COR-L47 (cell line): ENCODE results near the gene PRIM1.
A peak's percentile ranks its signal among the peaks of the same experiment; 100 is the strongest.
"Not testable (repeated sequence)": the region's sequence is repeated elsewhere in the genome, so short reads cannot be mapped to it uniquely, and the experiment has no call there.

Experiments used
- DNase-seq: peaks from one replicate; lab custom pipeline; 2025; lab: John Stamatoyannopoulos, UW

The PRIM1 gene

DNA sequence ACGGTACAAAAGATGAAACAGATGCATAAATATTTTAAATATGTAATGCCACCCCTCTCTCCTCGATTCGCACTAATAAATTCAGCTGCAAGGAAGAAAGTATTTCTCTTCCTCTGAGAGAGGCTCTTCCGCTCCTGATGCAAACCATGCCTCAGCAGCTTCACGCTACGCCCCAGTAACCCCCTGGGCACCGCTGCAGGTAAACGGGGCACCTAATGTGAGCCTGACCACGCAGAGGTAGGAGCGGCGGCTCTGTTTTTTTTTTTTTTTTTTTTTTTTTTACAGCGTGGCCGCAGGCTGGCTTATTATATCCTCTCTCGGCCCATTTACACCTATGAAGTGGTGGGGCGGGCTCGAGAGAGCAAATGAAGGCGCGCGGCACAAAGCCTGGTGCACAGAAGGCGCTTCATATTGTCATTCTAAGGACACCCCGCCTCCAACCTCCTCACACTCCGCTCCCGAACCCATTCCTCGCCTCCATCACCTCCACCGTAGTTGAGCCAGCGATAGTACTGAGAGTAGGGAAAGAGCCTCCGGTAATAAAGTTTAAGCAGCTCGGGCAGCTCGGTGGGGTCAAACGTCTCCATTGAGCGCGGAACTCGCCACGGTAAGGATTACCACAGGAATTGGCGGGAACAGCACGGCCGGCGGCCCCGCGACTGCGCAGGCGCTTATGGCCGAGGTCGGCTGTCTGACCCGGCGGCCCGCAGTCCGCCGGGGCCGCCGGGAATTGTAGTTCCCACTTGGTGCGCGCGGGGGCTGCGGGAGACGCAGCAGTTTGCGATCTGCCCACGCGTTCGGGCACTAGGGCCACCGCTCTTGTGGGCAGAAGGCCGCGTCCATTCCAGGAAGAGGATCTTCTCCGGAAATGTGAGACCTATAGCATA, at the start of gene PRIM1:
PRIM1 (minus strand) TSS at position 612 of the 887 bp plus-strand sequence; CDS start at position 587, 25 bp downstream.
- peak; percentile 85 for DNase-seq

DNA sequence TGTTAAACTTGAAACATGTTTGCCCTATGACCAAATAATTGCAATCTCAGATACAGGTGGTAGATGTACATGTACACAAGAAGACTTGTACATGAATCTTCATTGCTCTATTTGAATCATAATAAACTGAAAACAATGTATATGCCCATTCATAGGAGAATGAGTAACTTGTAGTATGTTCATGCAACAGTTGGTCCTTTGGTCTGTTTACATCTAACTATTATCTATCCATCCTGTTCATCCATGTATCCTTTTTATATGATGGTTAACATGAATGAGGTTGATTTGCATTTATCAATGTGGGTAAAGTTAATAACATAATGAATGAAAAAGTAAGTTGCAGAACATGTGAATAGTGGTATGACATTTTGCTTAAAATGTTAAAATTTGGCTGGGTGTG, 48.1 kb upstream of the PRIM1 start:
- DNase-seq = no peak

DNA sequence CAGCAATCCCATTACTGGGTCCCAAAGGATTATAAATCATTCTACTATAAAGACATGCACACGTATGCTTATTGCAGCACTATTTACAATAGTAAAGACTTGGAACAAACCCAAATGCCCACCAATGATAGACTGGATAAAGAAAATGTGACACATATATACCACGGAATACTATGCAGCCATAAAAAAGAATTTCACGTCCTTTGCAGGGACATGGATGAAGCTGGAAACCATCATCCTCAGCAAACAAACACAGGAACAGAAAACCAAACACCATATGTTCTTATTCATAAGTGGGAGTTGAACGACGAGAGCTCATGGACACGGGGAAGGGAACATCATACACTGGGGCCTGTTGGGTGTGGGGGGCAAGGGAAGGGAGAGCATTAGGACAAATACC, 47.2 kb upstream of the PRIM1 start:
- DNase-seq = not testable (repeated sequence)

DNA sequence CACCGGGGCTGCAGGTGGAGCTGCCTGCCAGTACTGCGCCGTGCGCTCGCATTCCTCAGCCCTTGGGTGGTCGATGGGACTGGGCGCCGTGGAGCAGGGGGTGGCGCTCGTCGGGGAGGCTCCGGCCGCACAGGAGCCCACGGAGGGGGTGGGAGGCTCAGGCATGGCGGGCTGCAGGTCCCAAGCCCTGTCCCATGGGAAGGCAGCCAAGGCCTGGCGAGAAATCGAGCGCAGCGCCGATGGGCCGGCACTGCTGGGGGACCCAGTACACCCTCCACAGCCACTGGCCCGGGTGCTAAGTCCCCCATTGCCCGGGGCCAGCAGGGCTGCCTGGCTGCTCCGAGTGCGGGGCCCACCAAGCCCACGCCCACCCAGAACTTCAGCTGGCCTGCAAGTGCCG, 43.7 kb upstream of the PRIM1 start:
- not testable (repeated sequence) for DNase-seq

DNA sequence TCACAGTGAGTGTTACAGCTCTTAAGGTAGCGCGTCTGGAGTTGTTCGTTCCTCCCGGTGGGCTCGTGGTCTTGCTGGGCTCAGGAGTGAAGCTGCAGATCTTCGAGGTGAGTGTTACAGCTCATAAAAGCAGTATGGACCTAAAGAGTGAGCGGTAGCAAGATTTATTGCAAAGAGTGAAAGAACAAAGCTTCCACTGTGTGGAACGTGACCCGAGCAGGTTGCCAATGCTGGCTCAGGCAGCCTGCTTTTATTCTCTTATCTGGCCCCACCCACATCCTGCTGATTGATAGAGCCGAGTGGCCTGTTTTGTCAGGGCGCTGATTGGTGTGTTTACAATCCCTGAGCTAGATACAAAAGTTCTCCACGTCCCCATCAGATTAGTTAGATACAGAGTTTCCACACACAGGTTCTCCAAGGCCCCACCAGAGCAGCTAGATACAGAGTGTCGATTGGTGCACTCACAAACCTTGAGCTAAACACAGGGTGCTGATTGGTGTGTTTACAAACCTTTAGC, 43.0 kb upstream of the PRIM1 start:
- DNase-seq = not testable (repeated sequence)

DNA sequence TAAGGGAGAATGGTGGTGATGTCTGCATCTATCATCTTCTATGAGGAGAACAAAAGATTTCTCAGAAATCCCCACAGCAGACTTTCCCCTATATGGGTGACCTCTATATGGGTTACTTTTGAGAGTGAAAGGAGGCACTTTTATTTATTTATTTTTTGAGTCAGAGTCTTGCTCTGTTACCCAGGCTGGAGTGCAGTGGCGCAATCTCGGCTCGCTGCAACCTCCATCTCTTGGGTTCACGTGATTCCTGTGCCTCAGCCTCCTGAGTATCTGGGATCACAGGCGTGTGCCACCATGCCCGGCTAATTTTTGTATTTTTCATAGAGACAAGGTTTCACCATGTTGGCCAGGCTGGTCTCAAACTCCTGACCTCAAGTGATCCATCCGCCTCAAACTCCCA, 41.0 kb upstream of the PRIM1 start:
- DNase-seq = not testable (repeated sequence)

DNA sequence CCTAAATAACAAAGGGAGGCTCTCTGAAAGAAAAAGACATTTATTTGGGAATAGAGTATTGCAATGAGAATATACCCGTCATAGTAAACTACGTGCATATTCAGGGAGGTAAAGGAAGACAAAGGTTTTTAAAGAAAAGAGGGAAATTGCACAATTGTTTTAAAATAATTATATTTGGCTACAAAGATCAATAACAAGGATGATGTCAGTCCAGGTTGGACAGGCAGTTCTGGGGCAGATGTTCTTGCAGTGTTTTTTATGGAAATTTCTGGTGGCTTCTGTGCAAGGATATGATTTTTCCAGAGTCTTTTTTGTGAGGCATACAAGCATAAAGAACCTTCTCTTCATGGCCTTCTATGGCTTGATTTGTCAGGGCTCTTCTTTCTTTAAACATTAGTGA, 40.6 kb upstream of the PRIM1 start:
- no peak for DNase-seq

DNA sequence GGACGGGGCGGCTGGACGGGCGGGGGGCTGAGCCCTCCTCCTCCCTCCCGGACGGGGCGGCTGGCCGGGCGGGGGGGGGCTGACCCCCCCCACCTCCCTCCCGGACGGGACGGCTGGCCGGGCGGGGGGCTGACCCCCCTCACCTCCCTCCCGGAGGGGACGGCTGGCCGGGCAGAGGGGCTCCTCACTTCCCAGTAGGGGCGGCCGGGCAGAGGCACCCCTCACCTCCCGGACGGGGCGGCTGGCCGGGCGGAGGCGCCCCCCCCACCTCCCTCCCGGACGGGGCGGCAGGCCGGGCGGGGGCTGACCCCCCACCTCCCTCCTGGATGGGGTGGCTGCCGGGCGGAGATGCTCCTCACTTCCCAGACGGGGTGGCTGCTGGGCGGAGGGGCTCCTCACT, 37.3 kb upstream of the PRIM1 start:
- not testable (repeated sequence) for DNase-seq

DNA sequence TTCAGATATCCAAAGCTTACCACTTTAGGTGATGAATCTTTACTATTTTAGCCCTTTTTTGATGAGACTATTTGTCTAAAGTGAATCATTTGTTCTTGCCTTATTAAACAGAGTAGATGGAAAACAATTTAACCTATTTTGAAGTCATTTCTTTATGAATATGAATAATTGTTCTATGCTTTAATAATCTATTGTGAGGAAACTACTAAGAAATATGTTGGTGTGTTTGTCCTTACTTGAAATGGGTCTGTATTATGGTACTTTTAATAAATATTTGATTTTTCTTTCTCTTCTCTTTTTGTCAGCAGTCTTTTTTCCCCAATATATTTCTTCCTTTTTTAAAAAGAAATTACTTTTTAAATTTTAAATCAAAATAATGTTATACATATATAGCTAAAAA, 35.4 kb upstream of the PRIM1 start:
- no peak for DNase-seq

DNA sequence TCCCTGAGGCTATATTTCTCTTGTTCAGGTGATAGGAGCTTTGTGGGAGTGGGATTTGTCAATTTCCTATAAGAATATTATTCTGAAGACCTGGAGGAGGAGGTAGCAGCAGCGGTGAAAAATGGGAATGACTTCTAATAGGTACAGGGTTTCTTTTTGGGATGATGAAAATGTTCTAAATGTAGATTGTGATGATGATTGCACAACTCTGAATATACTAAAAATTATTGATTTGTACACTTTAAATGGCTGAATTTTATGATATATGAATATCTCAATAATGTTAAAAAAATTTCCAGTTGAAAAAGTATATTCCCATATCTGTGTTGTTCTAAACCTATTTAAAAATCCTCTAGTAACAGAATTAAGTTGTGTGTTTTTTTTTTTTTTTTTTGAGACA, 33.8 kb upstream of the PRIM1 start:
- no peak for DNase-seq

DNA sequence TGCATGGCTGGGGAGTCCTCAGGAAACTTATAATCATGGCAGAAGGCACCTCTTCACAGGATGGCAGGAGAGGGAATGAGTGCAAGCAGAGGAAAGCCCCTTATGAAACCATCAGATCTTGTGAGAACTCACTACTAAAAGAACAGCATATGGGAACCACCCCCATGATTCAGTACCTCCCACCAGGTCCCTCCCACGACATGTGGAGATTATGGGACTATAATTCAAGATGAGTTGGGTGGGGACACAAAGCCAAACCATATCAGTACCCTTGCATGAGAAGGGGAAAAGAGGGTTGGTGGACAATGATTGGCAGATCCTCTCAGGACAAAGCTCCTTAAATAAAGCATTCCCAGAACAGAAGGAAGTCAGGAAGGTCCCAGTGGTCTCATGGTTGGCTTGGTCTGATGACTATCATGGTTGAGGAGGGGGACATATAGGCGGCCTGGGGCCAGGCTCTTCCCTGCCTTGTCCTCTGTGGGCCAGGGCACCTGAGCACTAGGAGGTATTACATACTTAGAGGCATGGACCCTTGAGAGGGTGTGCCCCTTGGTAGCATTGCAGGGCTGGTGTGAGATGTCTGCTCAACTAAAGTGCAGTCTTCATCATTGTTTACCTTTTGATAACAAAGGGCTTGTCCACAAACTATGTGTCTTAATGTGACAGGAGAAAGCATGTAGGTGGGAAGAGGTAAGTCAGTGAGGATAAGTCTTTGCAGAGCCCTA, 33.2 kb upstream of the PRIM1 start:
- DNase-seq = no peak

DNA sequence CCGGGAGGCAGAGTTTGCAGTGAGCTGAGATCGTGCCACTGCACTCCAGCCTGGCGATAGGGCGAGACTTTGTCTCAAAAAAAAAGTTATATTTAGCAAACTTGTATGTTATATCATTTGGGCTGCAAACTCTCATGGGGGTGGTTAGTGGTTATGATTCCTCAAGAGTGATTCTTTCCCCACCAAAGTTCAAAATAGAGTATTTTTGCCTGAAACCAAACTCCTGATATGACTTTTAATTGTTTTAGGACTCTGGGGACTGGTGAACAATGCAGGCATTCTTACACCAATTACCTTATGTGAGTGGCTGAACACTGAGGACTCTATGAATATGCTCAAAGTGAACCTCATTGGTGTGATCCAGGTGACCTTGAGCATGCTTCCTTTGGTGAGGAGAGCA, 29.6 kb upstream of the PRIM1 start:
- no peak for DNase-seq

DNA sequence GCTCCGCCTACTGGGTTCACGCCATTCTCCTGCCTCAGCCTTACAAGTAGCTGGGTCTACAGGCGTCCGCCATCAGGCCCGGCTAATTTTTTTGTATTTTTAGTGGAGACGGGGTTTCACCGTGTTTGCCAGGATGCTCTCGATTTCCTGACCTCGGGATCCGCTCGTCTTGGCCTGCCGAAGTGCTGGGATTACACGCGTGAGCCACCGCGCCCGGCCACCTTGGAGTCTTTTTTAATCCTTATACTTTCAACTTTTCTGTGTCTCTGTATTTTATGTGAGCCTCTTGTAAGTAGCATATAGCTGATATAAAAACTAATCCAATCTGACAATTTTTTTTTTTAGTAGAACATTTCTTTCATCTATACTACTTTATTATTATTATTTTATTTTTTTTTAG, 26.6 kb upstream of the PRIM1 start:
- no peak for DNase-seq

DNA sequence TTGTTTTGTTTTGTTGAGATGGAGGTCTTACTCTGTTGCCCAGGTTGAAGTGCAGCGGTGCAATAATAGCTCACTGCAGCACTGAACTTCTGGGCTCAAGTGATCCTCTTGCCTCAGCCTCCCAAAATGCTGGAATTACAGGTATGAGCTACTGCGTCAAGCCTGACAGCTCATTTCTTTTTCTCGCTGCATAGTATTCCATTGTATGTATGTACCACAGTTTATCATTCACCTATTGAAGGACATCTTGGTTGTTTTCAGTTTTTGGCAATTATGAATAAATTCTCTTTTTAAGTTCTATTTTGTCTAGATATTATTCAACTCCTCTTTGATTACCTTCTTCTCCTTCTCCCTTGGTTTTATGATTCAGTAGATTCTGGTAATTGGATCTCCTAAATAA, 24.5 kb upstream of the PRIM1 start:
- no peak for DNase-seq

DNA sequence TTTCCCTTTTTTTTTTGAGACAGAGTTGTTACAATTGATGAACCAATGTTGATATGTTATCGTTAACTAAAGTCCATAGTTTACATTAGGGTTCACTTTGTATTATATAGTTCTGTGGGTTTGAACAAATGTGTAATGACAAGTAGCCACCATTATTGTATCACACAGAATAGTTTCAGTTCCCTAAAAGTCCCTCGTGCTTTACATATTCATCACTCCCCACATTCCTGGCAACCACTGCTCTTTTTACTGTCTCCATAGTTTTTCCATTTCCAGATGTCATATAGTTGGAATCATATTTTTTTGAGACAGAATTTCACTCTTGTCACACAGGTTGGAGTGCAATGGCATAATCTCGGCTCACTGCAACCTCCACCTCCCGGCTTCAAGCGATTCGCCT, 23.5 kb upstream of the PRIM1 start:
- DNase-seq = no peak

DNA sequence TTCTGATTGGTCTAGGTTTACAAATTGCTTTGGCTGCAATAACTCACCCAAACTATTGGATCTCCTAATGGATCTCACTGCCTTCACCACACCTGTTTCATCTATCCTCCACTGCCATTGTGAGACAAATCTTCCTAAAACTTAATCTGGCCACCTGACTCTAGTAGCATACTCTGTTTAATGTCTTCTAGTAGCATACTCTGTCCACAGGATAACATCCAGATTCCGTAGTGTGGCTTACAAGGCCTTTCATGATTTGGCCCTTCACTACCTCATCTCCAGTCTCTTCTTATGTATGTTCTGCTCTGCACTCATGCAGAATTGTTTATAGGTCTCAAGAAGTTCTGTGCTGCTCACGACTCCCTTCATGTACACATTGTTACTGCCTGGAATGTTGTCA, 21.0 kb upstream of the PRIM1 start:
- no peak for DNase-seq

DNA sequence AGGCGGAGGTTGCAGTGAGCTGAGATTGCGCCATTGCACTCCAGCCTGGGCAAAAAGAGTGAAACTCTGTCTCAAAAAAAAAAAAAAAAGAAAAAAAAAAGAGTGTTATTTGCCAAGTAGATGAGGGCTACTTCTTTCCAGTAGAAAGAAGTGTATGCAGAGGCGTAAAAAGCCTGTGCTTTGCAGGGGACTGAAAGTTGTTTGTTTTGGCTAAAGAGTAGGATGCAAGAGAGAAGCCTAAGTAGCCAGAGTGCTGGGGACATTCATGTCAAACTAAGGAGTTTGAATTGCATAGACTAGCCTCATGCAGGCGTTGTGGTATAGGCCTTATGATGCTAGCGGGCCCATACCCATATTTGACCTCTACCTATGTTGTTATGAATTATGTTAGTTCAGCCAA, 20.5 kb upstream of the PRIM1 start:
- no peak for DNase-seq

DNA sequence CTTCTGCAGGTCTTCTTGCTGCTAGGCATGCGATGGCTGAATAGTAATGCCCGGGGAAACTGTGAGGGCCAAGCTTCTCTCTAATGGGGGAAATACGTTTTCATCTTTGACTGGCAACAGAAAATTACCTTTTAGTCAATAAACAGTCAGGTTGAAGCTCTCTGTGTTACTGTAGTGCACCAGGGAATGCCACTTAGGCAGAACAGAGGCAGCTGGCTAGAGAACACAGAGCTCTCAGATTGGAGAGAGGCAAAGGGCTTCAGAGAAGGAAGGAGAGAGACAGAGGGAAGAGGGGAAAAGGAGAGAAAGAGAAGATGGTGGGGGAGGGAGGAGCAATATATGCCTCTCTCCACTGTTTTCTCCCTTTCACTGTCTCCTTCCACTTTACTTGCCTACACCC, 17.7 kb upstream of the PRIM1 start:
- no peak for DNase-seq

DNA sequence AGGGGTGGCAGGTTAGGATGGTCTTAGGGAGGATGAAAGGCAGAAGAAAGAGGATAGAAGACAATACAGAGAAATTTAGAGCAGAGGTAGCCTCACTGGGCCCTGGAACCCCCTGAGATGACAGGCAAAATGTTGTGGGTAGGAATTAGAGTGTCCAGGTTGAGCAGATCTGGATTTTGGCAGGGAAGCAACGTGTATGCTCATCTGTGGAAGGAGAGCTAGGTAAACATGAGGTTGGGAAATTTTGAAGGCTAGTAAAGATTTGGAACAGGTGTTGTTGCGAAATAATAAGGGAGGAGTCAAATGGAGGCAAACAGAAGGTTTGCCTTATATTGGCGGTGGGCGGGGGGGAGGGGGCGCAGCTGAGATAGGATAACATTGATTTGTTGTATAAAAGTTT, 16.3 kb upstream of the PRIM1 start:
- no peak for DNase-seq

DNA sequence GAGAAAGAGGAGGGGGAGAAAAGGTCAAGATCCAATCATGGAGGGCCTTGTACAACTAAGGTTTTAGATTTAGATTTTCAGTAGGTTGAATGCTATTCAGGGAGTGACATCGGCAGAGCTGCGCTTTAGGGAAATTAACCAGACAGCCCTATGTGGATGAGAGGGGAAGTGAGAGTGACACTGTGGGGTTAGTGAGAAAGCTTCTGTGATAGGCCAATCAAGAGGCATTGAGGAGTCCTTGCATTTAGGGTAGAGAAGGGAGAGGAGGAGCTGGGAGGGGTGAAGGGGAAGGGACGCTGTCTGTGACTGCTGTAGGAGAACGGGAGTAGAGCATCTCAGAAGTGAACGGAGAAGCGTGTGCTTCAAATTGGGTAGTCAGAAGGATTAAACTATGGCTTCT, 14.4 kb upstream of the PRIM1 start:
- DNase-seq = no peak

DNA sequence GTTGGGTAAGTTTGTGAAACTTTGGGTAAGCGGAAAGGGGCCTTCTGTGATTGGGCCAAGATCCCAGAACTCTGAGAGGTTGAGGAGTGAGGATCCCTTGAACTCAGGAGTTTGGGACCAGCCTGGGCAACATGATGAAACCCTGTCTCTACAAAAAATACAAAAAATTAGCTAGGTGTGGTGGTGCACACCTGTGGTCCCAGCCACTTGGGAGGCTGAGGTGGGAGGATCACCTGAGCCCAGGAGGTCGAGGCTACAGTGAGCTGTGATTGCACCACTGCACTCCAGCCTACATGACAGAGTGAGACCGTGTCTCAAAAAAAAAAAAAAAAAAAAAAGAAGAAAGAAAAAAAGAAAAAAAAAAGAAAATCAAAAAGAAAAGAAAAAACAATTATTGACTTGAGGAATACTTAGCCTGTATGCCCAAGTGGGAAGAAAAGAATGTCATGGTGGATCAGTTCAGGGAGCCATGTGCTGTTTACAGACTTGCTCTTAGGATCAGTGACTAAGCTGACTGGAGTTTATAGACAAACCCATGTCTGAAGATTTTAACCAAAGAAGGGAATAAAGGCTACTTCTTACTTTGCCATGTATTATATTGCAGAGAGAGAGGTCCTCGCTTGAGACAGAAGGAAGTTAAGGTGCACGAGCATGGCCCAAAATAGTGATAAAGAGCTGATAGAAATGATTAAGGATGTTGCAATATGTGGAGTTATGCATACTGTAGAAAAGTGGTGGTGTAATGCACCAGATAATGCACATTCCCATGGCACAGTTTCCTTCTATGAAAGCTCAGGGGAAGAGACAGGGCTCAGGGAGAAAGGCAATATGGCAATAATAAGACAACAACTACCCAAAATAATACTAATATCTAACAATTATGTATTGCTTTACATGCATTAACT, 11.9 kb upstream of the PRIM1 start:
- no peak for DNase-seq

DNA sequence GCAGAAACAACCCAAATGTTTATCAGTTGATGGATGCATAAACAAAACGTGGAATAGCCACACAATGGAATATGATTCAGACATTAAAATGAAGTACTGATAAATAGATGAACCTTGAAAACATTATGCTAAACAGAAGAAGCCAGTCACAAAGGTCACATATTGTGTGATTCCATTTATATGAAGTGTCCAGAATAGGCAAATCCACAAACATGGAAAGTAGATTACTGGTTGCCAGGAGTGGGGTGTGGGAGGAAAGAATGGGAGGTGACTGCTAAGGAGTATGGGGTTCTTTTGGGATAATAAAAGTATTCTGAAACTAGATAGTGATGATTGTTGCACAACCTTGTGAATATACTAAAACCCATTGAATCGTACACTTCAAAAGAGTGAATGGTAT, 9.7 kb upstream of the PRIM1 start:
- DNase-seq = no peak
